RPMI8226 (cell line): ENCODE results near the gene HIC1.

Source experiments
- DNase-seq: peaks from one replicate; pipeline ENCODE4 v3.0.0-alpha.2; 2015

The HIC1 gene

DNA sequence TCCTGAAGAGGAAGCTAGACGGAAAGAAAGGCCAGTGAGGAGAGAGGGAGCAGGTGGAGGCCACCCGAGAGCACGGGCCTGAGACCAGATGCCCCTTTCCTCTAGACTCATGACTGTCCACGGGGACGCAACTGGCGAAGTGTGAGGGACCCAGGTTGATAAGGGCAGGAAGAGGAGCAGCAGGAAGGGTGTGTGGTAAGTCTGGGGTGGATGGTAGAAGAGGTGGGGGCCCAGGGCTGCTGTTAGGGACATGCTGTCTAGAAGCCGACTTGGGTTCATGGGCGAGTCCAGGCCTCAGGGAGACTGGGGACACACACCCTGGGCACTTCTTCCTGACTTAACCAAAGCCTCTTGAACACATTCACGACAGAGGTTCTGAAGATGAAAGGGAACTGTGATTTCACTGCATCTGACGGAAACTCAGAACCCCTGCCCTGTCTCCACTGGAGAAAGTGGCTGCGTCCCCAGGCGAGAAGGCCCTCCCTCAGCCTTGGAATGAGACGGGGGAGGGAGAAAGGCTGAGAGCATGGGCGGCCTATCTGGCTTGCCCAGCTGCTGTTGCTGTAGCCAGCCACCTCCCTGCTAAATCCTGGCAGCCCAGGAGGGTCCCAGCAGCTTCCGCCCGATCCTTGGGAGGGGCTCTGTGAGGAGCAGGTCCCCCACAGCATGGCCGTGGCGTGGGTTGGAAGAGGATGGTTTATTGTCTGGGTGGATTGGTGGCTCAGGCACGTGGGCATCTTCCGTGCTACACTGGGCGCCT, 6.0 kb downstream of the HIC1 start:
- DNase-seq: no peak

DNA sequence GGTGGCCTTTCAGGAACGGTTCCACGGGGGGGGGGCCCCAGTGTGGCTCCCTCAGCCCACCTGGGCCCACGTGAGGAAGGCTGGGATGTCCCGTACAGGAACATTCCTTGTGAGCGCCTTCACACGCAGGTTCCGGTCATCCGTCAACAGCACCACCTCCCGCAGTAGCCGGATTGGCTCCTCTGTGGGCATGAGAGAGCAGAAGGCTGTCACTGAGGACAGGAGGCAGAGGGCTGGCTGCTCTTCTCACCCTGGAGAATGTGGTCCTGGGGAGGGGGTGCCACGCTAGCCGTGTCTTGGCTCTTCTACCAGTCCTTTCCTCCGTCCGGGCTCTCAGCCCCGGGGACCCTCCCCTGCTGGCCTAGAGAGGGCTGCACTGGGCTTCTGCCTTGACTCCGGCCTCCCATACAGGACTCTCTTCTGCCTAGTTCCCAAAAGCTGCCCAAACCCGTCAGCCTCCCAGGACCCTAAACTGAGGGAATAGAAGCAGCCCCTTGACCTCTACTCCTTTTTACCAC, 6.6 kb downstream of the HIC1 start:
- DNase-seq: no peak

DNA sequence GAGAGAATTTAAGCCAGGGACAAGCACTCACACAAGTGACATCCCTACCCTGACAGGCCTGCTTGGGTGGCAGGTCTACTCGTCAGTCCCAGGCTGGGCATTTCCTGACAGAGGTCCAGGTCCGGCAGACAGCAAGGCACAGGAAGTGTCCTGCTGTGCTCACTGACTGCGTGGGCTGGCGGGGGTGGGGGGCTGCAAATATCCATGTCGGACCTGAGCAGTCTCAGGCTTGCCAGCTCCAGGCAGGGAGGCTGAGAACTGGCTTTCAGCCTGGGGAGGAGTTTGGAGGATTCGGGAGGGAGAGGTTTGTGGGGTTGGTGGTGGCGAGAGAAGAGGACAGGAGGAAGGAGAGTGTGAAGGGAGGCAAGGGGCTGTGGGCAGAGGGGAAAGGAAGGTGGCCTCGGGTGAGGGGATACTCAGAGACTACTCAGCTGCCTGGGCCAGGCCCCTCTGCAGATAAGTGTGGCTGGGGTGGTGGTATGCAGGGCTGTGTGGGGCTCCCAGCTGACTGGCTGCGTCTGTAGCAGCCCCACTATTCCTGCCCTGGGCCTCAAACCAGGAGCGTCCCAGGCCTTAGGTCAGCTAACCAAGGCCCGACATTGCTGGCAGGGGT, 7.8 kb downstream of the HIC1 start:
- DNase-seq: no peak

DNA sequence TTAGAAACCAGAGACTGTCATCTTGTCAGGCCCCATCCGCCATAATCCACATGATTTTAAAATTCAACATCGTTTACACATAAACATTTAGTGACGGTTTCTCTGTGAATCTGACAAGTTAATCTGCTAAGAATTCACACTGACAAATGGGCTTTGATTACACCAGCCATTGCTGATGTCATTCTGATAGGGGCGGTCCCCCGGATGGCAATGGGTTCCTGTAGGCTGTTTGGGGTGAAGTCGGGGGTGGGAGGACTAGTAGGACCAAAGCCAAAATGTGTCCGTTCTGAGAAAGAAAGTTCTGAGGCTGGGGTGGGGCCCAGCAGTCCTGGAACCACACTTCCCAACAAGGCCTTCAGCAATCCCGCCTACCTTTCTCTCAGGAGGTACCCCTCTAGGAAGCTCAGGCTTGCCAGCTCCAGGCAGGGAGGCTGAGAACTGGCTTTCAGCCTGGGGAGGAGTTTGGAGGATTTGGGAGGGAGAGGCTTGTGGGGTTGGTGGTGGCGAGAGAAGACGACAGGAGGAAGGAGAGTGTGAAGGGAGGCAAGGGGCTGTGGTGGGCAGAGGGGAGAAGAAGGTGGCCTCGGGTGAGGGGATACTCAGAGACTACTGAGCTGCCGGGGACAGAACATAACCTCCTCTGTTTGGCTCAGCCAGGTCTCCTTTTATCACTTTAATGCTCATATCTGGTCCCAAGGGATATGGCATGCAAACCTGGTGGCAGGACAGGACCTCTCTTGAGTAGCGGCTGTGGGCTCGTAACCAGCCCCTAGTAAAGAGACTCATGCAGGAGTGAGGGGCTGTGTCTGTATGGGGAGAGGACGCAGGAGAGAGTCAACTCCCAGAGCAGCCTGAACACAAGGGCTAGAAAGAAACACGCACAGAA, 8.6 kb downstream of the HIC1 start:
- no peak for DNase-seq

DNA sequence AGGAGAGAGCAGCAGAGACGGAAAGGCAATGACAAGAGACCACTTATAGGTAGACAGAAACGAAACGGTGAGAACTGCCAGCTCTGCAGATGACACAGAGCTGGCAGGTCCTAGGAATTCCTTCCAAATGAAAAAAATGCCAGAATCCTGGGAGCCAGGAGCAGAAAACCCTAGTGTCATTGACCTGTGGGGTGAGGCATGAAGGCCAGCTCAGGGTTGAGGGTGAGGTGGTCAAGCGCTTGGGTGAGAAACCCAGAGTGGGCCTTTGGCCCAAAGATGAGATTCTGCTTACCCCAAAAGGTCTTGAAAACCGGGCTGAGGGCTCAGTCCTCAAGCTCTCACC, 9.2 kb downstream of the HIC1 start:
- DNase-seq: no peak

DNA sequence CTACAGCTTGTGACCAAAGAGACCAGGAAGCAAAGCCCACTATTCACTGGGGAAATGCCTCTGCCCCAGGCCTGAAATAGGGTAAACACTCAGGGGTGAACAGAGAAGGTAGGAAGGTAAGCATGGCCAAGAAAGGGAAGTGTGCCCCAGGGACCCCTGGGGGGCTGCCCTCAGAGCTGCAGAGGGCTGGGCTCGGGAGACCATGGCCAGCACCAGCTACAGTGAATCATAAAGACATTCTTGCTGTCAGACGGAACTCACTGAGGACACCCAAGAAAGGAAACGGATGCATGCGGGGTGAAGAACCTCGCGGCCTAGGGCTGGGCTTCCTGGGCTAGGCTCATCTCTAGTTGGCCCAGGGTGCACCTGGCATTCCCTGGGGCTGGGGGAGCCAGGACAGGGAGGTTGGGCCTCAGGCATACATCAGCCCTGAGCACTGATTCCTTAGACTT, 9.6 kb downstream of the HIC1 start:
- no peak for DNase-seq

DNA sequence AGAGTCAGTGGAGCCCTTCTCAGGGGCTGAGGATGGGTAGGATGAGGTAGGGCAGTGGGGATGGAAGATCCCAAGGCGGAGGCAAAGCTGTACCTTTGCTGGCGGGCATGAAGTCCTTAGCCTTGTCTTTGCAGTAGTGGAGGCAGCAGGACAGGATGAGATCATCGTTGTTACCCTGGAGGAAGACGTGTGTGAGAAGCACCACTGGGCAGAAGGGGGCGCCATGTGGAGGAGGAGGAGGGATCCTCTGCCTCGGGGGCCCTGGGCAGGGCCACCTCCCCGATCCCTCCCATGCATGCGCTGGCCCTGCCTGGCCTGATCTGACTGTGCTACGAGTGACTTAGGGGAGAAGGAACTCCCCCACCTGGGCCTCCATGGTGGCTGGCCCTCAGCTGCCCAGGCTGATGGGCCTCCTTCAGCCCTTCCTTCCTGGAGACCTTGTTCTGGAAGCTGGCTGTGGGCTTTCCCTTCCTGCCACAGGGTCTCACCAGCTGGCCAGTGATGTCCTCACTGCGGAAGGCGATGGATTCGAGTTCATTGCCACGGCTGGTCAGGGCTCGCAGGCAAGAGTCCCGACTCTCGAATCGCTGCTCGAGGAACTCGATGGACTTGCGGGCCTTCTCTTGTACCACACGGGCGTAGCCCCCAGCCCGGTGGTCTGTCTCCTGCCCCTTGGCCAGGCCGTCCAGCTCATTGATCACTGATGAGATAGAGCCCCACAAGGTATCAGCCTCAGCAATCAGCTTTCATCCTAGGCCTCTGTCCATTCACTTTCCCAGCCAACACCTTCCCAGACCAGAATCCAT, 10.3 kb downstream of the HIC1 start:
- no peak for DNase-seq

DNA sequence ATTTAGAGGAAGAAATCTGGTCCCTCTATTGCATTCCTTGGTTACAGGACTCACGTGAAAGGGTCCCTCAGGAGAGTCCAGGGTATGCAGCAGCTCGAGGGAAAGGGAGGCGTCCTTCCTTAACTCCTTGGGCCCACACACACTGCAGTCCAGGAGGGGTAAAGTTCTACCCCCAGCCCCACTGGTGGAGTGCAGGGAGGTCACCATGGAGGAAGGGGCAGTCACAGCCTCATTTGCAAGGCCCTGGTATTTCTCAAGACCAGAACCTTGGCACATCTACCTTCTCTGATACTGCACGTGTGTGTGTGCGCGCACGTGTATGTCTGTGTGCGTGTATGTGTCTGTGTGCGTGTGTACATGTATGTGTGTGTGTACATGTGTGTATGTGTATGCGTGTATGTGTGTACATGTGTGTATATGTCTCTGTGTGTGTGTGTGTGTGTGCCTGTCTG, 11.1 kb downstream of the HIC1 start:
- DNase-seq: no peak

DNA sequence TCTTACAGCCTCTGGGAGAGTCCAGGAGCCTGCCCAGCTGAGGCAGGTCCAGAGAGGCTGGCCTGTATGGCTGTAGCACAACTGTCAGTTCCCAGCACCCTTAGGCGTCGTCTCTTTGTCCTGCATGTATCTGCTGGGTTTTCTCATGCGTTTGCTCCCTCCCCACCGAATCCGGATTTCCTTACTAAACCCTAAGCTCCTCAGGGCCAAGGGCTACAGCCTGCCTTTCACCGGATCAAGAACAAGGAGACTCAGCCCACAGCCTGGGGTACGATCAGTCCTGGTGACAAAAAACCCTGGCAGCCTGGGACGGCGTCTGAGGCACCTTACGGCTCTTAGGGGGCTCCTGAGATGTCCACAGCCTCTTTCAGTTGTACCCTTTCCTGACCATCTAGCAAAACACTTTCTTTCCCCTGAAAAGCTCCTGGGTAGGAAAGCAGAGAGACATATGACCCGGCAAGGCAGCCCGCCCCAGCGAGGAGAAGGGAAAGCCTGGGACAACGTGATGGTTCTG, 12.2 kb downstream of the HIC1 start:
- DNase-seq: no peak

DNA sequence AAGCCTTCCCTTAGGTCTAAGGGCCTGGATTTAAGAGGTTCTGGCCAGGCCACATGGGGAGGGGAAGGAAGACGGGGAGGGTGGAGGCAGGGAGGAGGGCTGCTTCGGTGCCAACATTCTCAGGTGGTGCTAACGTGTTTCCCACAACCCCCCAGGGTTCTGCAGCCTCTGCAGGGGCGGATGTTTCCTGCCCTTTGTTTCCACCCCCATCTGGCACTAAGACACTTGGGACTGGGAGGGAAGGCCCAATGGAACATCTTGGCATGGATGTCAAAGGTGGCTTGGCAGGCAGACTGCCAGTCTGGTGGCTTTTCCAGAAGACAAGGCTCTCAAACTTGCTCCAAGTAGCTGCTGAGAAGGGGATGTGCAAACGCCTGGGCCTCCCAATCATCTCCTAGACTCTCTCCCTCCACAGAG, 12.7 kb downstream of the HIC1 start:
- DNase-seq: no peak

DNA sequence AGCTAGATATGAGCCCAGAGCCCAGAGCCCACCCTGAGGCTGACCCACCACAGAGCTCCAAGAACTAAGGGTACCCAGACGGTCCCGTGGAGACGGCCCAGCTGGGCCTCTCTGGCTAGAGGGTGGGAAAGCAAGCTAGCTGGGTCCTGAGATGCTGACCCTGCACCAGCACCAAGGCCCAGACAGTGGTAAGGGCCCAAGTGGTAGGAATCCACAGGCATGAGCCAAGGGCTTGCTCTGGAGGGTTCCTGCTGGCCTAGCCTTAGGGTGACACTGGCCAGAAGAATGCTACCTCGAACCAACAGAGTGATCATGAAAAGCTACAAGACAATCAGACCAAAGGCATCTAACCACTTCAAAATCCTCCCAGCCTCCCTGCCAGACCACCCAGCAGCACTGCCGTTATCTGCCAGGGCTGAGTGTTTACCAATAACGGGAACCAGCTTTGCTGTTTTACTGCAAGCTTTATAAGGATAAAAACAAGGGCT, 13.2 kb downstream of the HIC1 start:
- no peak for DNase-seq

DNA sequence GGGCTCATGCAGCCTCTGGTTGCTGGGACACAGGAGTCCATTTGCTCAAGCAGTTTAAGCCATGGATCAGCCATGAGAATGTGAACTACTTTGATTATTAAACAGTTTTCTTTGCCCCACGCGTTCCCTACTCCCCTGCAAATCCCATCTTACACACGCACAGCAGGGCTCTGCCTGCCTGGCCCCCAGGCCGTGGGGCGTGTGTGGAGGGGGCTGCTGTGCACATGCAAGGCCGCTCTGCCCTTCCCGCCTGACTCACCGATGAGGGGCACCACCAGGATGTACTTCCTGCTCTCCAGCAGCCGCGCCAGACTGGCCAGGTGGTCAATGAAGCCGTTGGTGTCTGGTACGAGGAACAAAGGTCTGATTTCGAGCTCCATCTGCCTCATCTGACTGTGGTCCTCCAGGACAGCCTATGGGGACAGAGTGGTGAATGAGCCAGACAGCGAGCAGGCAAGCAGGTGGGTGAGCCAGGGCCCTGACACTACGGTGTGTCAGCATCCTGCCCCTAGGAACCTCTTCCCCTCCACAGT, 13.7 kb downstream of the HIC1 start:
- no peak for DNase-seq

DNA sequence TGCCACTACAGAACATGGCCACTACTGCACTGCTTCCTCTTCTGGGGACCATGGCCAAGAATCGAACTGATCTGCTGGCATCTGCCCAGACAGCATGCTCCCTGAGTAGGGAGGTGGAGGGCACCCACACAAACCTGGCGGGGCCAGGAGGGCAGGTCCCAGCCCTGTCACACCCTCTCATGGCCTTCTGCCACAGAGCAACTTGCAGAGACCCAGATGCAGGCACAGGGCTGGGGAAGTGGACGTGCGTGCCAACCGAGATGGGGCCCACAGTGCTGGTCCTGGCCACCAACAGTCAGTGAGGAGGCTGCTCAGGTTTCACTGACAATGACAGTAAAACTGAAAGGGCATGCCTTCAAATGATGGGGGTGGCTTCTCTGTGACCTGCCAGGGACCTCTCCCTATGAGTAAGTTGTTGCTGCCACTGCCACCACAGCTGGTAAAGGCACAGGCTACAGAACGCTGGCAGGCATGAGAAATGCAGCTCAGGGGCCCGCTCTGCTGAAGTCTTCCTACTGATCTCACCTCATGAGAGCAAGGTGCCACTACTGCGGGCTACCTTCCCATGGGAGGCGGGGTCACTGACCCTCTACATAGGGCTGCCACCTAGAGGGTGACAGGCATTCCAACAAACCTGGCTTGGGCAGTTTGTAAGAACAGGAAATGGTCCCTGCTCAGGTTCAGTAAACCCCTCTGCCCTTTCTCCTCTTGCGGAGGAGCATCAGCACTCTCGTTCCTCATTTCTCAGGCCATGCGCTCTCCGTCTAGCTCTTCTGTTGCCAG, 15.5 kb downstream of the HIC1 start:
- DNase-seq: peak; percentile 62

DNA sequence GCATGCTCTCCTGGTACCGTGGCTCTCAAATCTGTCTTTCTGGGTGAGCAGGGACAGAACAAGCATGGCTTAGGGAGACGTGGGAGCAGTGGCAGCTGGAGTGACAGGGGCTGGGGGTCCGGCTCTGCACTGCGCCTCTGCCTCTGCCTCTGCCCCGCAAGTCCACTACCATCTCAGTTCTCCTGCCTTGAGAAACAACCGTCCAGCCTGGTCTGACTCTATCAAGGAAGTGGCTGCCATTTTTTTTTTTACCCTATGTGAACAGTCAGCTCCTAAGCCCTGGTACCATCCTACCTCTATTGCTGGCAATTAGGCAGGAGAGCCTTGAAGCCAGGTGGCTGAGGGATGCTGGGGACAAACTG, 16.1 kb downstream of the HIC1 start:
- no peak for DNase-seq

DNA sequence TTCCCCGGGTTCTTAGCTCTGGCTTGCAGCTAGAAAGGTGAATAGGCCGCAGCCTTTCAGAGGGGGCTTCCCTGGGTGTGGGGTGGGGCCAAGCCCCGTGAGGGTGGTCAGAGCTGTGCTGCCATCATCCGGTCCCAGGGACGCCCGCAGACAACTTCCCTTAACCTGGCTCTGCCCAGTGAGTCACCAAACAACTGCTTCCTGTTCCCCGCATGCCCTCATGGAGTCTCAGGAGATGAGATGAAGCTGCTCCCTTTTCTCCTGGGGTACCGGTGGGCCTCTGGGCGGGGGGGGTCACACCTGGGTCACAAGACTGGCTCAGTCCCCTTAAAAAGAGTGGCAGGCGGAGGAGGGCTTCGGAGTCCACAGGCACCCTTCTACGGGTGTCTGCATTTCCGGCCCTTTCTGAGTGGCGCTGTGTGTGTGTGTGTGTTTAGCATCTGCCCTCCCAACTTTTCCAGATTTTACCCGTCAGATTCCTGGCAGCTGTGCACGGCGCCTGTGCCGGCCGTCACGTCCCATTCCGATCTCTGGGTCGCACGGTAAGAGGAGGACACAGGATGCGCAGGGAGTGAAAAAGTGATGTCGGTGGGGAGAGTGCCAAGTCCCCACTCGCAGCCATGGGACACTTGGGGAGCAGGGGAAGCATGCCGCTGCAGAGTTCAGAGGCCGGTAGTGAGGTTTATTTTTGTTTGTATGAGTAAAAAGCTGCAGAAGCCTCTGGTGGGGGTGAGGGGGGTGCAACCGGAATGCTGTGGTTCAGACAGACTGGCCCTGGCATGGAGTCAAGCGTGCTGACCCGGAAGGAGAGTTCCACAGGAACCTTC, 16.8 kb downstream of the HIC1 start:
- no peak for DNase-seq

DNA sequence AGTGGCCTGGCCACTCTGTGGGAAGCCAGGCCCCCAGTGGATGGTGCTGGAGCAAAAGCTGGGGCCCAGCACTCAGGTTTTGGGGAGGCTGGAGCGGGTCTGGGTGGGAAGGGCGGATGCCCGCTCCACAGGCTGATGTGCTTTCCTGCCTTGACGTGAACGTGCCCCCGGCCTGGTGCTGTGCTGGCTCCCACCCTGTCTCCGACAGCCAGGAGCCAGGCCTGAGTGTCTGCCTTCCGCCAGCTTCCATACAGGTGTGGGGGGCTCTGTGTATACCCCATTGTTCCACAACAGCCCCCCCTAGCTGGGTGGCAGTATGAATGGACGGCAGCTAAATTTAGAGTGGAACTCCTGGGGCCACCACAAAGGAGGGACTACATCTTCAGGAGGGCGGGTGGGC, 20.0 kb downstream of the HIC1 start:
- no peak for DNase-seq

DNA sequence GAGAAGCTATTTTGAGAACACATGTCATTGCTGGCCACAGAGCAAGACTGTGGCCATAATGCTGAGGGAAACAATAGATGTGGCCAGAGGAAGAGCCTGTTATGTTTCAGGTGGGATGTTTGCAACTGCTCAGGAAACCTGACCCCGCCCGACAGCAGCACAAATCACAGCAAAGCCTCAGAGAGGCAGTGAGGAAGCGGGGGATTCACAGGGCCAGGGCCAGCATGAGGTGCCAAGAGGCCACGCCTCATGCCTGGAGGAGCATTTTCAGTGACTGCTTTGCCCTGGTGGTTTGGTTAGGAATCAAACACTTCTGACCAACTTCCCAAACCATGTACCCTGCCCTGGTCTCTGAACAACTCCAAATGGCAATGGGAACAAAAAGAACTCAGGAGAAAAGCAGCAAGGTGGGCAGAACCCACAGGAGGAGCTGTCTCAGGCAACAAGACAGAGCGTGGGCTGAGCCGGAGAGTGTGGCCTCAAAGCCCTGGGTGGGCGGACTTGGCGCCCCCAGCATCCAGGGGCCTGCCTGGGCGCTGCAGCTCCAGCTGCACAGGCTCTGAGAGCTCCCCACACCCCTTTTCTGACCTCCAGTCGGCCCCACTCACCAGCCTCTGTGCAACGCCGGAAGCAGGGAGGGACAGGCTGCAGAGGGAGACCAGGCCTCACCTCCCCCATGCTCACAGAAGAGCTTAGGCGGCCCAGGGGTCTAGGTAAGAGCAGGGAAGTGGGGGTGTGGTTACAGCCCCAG, 20.6 kb downstream of the HIC1 start:
- no peak for DNase-seq

DNA sequence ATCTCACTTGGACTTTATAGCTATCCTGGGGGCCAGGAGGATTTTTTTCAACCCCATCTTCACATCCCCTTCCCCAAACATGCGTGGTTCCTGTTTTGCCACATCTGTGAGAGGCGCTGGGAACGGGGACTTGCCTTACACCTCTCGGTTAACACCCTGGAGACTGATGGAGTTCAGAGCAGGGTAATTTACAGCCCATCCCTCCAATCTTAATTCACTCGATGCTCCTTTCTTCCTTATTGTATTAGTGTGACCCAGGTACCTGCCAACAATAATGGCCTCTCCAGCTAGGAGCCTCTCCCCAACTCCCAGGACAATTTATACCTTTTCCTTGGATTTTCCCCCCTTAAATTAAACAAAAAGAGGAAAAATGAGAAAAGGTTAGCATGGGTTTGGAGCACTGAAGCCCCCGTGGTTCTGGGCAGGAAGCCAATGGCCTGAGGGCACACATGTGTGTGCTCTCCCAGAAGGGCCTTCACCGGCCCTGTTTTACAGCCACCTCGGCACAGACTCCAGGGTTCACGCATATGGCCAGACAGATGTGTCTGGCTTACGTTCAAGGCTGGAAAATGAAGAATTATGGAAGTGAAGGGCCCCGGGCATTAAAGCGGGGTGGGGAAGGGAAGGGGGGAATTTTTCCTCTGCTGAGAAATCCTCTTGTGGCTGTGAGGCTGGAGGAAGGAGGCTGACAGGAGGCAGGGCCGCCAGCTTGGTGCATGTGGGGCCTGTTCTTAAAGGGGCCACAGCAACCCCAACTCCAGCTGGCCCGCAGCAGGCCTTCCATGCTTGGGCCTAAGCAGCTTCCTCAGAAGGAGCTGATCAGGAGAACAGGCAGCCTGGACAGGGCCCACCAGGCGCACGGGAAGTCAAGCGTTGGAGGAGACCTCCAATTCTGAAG, 21.4 kb downstream of the HIC1 start:
- no peak for DNase-seq
